H9 (cell line): ENCODE results near the gene TRMT61B. TPM values are rescaled to one million over a fixed set of nuclear protein-coding genes. Genes with fewer than 3 reads are reported as not detected.

Source experiments
- DNase-seq: peaks from one replicate; pipeline ENCODE4 v3.0.0-alpha.2; 2017
- H2AFZ ChIP-seq: one replicate; pipeline ENCODE4 v1.6.1; 2013; ENCODE audit warnings: mild to moderate bottlenecking, low read length, control low read depth, moderate library complexity
- H2AK5ac ChIP-seq: 2 replicates; pipeline ENCODE4 v1.6.1; 2013; ENCODE audit warnings: low read length, control low read depth, mixed read lengths; ENCODE audit not compliant: insufficient read length
- H2BK120ac ChIP-seq: one replicate; pipeline ENCODE4 v1.6.1; 2013; ENCODE audit warnings: low read depth, mild to moderate bottlenecking, low read length, control low read depth, inconsistent platforms; ENCODE audit not compliant: poor library complexity, severe bottlenecking
- H2BK12ac ChIP-seq: 2 replicates; pipeline ENCODE4 v1.6.1; 2013; ENCODE audit warnings: low read length, control low read depth, mixed read lengths, low read depth; ENCODE audit not compliant: insufficient read length
- H2BK15ac ChIP-seq: 2 replicates; pipeline ENCODE4 v1.6.1; 2013; ENCODE audit warnings: low read depth, low read length, control low read depth
- H2BK20ac ChIP-seq: one replicate; pipeline ENCODE4 v1.6.1; 2013; ENCODE audit warnings: low read depth, mild to moderate bottlenecking, low read length, control low read depth, inconsistent platforms; ENCODE audit not compliant: poor library complexity, severe bottlenecking
- H2BK5ac ChIP-seq: 2 replicates; pipeline ENCODE4 v1.6.1; 2013; ENCODE audit warnings: low read length, control low read depth, mixed read lengths; ENCODE audit not compliant: insufficient read length
- H3K14ac ChIP-seq: 2 replicates; pipeline ENCODE4 v1.6.1; 2013; ENCODE audit warnings: low read length, control low read depth; ENCODE audit not compliant: insufficient read depth
- H3K18ac ChIP-seq: 2 replicates; pipeline ENCODE4 v1.6.1; 2013; ENCODE audit warnings: low read depth, mild to moderate bottlenecking, mixed read lengths, low read length, control low read depth; ENCODE audit not compliant: insufficient read length
- H3K23ac ChIP-seq: 2 replicates; pipeline ENCODE4 v1.6.1; 2013; ENCODE audit warnings: low read length, control low read depth, mixed read lengths, low read depth; ENCODE audit not compliant: insufficient read length
- H3K23me2 ChIP-seq: 2 replicates; pipeline ENCODE4 v1.6.1; 2013; ENCODE audit warnings: low read depth, mild to moderate bottlenecking, mixed read lengths, low read length, control low read depth; ENCODE audit not compliant: insufficient read length, poor library complexity, severe bottlenecking
- H3K27ac ChIP-seq: 2 replicates; pipeline ENCODE4 v1.5.1; 2013; ENCODE audit warnings: low read length, control low read depth, mixed read lengths, low read depth; ENCODE audit not compliant: insufficient read length
- H3K27me3 ChIP-seq: 2 replicates; pipeline ENCODE4 v1.6.1; 2013; ENCODE audit warnings: low read length, control low read depth, inconsistent platforms; ENCODE audit not compliant: insufficient read depth
- H3K4ac ChIP-seq: 2 replicates; pipeline ENCODE4 v1.6.1; 2013; ENCODE audit warnings: low read depth, mild to moderate bottlenecking, control low read depth, inconsistent platforms, low read length, moderate library complexity
- H3K4me1 ChIP-seq: 2 replicates; pipeline ENCODE4 v1.6.1; 2013; ENCODE audit warnings: low read length, control low read depth, inconsistent platforms; ENCODE audit not compliant: insufficient read depth
- H3K4me2 ChIP-seq: 2 replicates; pipeline ENCODE4 v1.6.1; 2013; ENCODE audit warnings: low read length, control low read depth, mixed read lengths; ENCODE audit not compliant: insufficient read length, insufficient read depth
- H3K56ac ChIP-seq: 2 replicates; pipeline ENCODE4 v1.6.1; 2013; ENCODE audit warnings: low read depth, mild to moderate bottlenecking, mixed read lengths, low read length, control low read depth; ENCODE audit not compliant: insufficient read length
- H3K79me1 ChIP-seq: 2 replicates; pipeline ENCODE4 v1.6.1; 2013; ENCODE audit warnings: low read depth, mild to moderate bottlenecking, moderate library complexity, low read length, control low read depth, inconsistent platforms; ENCODE audit not compliant: insufficient read depth, poor library complexity, severe bottlenecking
- H3K79me2 ChIP-seq: 2 replicates; pipeline ENCODE4 v1.6.1; 2013; ENCODE audit warnings: low read length, control low read depth, inconsistent platforms; ENCODE audit not compliant: insufficient read depth
- H3K9ac ChIP-seq: 2 replicates; pipeline ENCODE4 v1.6.1; 2013; ENCODE audit warnings: low read length, control low read depth, mixed read lengths; ENCODE audit not compliant: insufficient read length; ENCODE audit errors: extremely low read depth
- H3K9me3 ChIP-seq: one replicate; pipeline ENCODE4 v1.6.1; 2013; ENCODE audit warnings: low read depth, low read length, inconsistent platforms; ENCODE audit not compliant: control insufficient read depth
- H3T11ph ChIP-seq: one replicate; pipeline ENCODE4 v1.6.1; 2013; ENCODE audit warnings: mild to moderate bottlenecking, low read length, control low read depth, inconsistent platforms
- H4K20me1 ChIP-seq: one replicate; pipeline ENCODE4 v1.6.1; 2013; ENCODE audit not compliant: control insufficient read depth, insufficient read length, insufficient read depth
- H4K5ac ChIP-seq: 2 replicates; pipeline ENCODE4 v1.6.1; 2013; ENCODE audit warnings: low read depth, mild to moderate bottlenecking, mixed read lengths, low read length, control low read depth; ENCODE audit not compliant: insufficient read length
- H4K8ac ChIP-seq: replicated peaks from 2 replicates; pipeline ENCODE4 v1.6.1; 2013; ENCODE audit warnings: low read length, control low read depth, mixed read lengths, low read depth; ENCODE audit not compliant: insufficient read length
- H4K91ac ChIP-seq: 2 replicates; pipeline ENCODE4 v1.6.1; 2013; ENCODE audit warnings: low read depth, mild to moderate bottlenecking, moderate library complexity, mixed read lengths, low read length, control low read depth; ENCODE audit not compliant: insufficient read length
- H3K27ac Mint-ChIP-seq, 3 experiments: 2 replicates in 2 of 3; 3 replicates in 1 of 3; pipeline ENCODE4 v1.8.0; 2020 to 2021; ENCODE audit warnings: mixed read lengths in 3 of 3, mild to moderate bottlenecking in 1 of 3, moderate library complexity in 1 of 3
- H3K27me3 Mint-ChIP-seq: 2 replicates; pipeline ENCODE4 v1.8.0; 2021; ENCODE audit warnings: low read depth, mild to moderate bottlenecking, moderate library complexity, mixed read lengths
- H3K36me3 Mint-ChIP-seq, 3 experiments: 2 replicates in 2 of 3; 3 replicates in 1 of 3; pipeline ENCODE4 v1.8.0; 2020 to 2021; ENCODE audit warnings: low read depth in 3 of 3, mixed read lengths in 3 of 3; ENCODE audit not compliant: insufficient read depth in 1 of 3
- H3K4me1 Mint-ChIP-seq, 2 experiments: 2 replicates each; pipeline ENCODE4 v1.8.0; 2020; ENCODE audit warnings: mixed read lengths in 2 of 2
- H3K4me3 Mint-ChIP-seq, 2 experiments: 2 replicates in 1 of 2; 3 replicates in 1 of 2; pipeline ENCODE4 v1.8.0; 2020 to 2021; ENCODE audit warnings: mild to moderate bottlenecking in 2 of 2, mixed read lengths in 2 of 2, moderate library complexity in 1 of 2
- H3K9me3 Mint-ChIP-seq, 2 experiments: 2 replicates in 1 of 2; 3 replicates in 1 of 2; pipeline ENCODE4 v1.8.0; 2020; ENCODE audit warnings: mild to moderate bottlenecking in 2 of 2, mixed read lengths in 2 of 2, moderate library complexity in 1 of 2
- CTCF ChIP-seq: fragments of 200-600 bp; sonication (generic); conservative IDR thresholded peaks from 3 replicates; pipeline ENCODE4 v1.8.0; 2021; ENCODE audit warnings: antibody characterized with exemption, mild to moderate bottlenecking
- WGBS: extraction: QIAGEN DNeasy Blood & Tissue Kit; methylation state at CpG from one replicate; pipeline ENCODE4 v1.1.7; 2013; ENCODE audit warnings: missing lambda C conversion rate, low lambda C conversion rate, mixed read lengths; ENCODE audit not compliant: insufficient read length; ENCODE audit errors: extremely low coverage; 5-methylcytosine and 5-hydroxymethylcytosine counted together
- total RNA-seq: library from RNA; stranded (reverse); gene quantifications from 2 replicates; pipeline ENCODE4 v1.2.1, GENCODE V29; 2021

TRMT61B gene
- total RNA-seq, 1 experiment from 2014 or later, result 20.7 TPM

GRCh38 chr2:28894470-28895188 is 24.5 kb upstream of the TRMT61B start, which contains the start of gene WDR43:
Gene WDR43 (plus strand): TSS chr2:28894667. CDS start chr2:28894699, 32 bp downstream.
- H3K23ac ChIP-seq, result no peak within 1 kb of the TSS
- peak within 1 kb of the TSS; percentile 61 to 98 (median 96) for H3K27ac Mint-ChIP-seq

More at GRCh38 chr2:28894470-28895188, 24.5 kb upstream of the TRMT61B start, which contains the start of gene WDR43:
- peak within 1 kb of the TSS; percentile 86 for H3K14ac ChIP-seq
- peaks cover 3% of the 10 kb centered on the region for H3K23me2 ChIP-seq
- no peak within 1 kb of the TSS for H2BK5ac ChIP-seq
- no peak within 1 kb of the TSS for H3K27ac ChIP-seq
- H2BK15ac ChIP-seq, result no peak within 1 kb of the TSS
- H3K27me3 ChIP-seq, result no peaks in the 10 kb centered on the region
- peak; percentile 99 for DNase-seq
- H4K8ac ChIP-seq, result no peak within 1 kb of the TSS
- Mint-ChIP-seq H3K36me3 (peaks cover 3 to 10% (median 8%) of the 10 kb centered on the region in 3 experiments; a peak in 6 of 7 replicates), H3K4me3 (peak within 1 kb of the TSS; percentile 92 to 99), H3K4me1 (peaks cover 28 to 32% of the 10 kb centered on the region in 2 experiments), H3K9me3 (peaks cover 0 to 2% of the 10 kb centered on the region in 2 experiments; a peak in 1 of 5 replicates), H3K27me3 (no peaks in the 10 kb centered on the region)
- H2AK5ac ChIP-seq, result no peak within 1 kb of the TSS
- H4K91ac ChIP-seq, result no peak within 1 kb of the TSS
- no peak within 1 kb of the TSS for H3T11ph ChIP-seq
- no peak for TF ChIP-seq CTCF
- H3K4me1 ChIP-seq, result peaks cover 2% of the 10 kb centered on the region; the same call in 1 of the 2 replicates
- no peaks in the 10 kb centered on the region for H3K79me1 ChIP-seq
- no peaks in the 10 kb centered on the region for H4K20me1 ChIP-seq
- peak within 1 kb of the TSS; percentile 94 for H3K4me2 ChIP-seq
- no peak within 1 kb of the TSS for H3K56ac ChIP-seq
- peak within 1 kb of the TSS; percentile 9 for H4K5ac ChIP-seq
- H3K9ac ChIP-seq, result peak within 1 kb of the TSS; percentile 89
- no CpG with 5 or more reads among the region's 79 CpGs for WGBS
- peaks cover 50% of the 10 kb centered on the region for H3K79me2 ChIP-seq
- H3K18ac ChIP-seq, result peak within 1 kb of the TSS; percentile 90
- no peak within 1 kb of the TSS; the same call in 1 of the 2 replicates for H3K4ac ChIP-seq
- H3K9me3 ChIP-seq, result no peaks in the 10 kb centered on the region
- no peak within 1 kb of the TSS for H2BK120ac ChIP-seq
- H2AFZ ChIP-seq, result no peak within 1 kb of the TSS
- H2BK20ac ChIP-seq, result no peak within 1 kb of the TSS
- no peak within 1 kb of the TSS for H2BK12ac ChIP-seq
